ENCODE data around the gene IL1RAPL2.
A peak's percentile ranks its signal among the peaks of the same experiment; 100 is the strongest.
"Not testable (repeated sequence)": the region's sequence is repeated elsewhere in the genome, so short reads cannot be mapped to it uniquely, and the experiment has no call there.

Gene IL1RAPL2

DNA sequence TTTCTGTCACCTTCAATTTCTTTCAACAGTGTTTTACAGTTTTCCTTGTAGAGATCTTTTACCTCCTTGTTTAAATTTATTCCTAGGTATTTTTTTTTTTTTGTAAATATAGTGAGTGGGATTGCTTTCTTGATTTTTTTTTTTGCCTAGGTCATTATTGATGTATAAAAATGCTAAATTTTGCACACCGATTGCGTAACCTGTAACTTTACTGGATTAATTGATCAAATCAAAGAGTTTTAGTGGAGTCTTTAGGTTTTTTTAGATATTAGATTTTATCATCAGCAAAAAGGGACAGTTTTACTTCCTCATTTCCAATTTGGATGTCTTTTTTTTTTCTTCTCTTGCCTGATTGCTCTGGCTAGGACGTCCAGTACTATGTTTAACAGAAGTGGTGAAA lies 613.6 kb downstream of the IL1RAPL2 start:
- DNase-seq (ENCODE audit: low spot score) = no peak

DNA sequence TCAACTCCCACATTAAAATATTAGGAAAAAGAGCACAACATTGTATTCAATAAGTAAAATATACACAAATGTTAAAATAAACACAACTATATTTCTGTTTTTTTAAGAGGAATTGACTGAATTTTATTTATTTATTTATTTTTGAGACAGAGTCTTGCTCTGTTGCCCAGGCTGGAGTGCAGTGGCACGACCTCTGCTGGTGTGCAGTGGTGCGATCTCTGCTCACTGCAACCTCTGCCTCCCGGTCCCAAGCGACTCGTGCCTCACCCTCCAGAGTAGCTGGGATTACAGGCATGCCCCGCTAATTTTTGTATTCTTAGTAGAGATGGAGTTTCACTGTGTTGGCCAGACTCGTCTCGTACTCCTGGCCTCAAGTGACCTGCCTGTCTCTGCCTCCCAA lies 623.1 kb downstream of the IL1RAPL2 start:
- DNase-seq (ENCODE audit: low spot score) = no peak

GRCh38 chrX:105190252-105190853 lies 624.4 kb downstream of the IL1RAPL2 start:
- peak; percentile 25 for DNase-seq (ENCODE audit: low spot score)

DNA sequence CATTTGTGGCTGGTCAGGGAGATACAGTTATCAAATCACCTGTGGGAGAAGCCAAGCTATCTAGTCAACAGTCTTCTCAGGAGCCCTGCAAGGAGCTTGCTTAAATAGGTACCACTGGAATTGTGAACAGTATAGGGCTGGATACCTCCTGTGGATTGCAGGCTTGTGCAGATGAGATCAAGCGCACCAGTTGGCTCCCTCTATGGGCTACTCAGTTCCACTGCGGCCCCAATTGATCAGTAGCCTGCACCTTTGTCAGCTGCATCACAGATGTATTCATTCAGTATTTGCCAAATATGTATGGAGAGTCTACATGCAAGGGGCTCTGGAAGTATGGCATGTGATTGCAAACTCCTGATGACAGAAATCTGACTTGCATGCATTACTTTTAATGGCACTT lies 625.9 kb downstream of the IL1RAPL2 start:
- DNase-seq (ENCODE audit: low spot score) = peak; percentile 2

DNA sequence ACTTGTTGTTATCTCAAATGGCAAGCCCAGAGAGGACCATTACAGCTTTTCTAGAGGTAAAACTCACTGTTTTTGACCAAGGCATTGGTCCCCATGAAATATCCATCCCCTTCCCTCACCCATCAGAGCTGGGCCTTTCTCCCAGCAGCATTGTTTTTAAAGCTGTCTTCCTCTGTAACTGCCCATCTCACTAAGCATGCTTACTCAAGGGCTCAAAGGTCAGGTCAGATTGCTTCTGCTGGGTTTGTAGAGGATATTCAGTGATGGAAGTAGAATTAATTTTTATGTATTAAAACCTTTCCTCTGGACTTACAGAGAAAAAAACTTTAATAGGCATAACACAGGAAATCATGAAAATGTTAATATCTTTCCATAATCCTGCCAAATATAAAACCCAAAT lies 643.4 kb downstream of the IL1RAPL2 start:
- no peak for DNase-seq (ENCODE audit: low spot score)

GRCh38 chrX:105210258-105210657 lies 644.3 kb downstream of the IL1RAPL2 start:
- no peak for DNase-seq (ENCODE audit: low spot score)

GRCh38 chrX:105211066-105211575 lies 645.1 kb downstream of the IL1RAPL2 start:
- no peak for DNase-seq (ENCODE audit: low spot score)

DNA sequence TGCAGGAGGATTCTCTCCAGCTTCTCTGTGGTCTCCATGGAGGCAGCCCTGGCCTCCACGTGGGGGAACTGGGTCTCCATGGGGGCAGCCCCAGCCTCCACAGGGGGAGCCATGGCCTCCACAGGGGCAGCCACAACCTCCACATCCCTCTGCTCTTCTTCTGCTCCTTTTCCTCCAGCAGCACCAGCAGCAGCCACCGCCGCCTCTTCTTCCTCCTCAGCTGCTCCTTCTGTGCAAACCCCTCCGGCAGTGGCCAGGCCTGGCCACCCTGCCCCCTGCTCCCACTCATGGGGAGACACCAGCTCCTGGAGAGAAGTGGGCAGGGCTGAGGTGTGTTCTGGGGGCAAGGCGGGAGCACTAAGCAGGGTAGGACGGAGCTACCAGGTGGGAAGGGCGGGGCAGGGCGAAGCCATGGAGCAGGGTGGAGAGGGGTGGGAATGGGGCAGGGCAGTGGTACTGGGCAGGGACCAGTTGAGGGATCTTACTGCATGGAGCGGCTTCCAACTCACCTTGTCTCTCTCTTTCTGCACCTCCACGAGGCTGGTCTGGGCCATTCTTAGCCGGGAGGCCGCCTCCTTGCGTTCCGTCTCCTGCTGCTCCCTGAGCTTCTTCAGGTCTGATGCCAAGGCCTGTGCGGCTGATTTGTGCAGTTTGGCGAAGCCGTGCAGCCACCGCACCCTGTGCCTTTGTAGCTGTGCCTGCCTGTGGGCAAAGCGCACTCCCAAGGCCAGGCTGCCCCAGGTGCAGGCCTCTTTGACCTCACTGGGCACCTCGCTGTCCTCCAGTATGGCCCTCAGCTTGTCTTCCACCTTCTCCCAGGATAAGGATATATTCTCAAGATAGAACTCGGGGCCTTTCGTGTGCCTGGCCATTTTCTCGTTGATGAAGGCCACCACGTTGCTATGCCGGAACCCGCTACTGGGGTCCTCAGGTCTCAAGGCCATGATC lies 653.7 kb downstream of the IL1RAPL2 start:
- no peak for DNase-seq (ENCODE audit: low spot score)

DNA sequence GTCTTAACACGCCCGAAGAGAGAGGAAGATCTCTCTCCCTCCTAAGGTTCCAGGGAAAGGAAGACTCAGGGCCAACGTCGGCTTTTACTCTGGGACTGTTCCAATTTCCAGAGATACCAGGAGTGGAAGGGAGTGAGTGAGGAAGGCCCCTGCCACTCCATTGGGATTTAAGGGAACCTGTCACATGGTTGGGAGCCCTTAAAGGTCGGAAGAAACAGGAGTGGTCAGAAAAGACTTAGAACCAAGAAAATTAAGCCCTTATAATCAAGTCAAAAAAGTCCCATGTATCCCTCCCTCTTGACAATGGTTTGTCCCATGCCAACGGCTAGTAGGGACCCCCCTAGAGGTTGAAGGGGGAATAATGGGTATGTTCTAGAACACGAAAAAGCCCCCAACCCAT lies 654.6 kb downstream of the IL1RAPL2 start, which contains the start of gene TEX13A:
Gene TEX13A, minus strand, starts transcription at position 59 of the 400 bp plus-strand sequence. CDS start 297 bp downstream, outside the sequence.
- DNase-seq (ENCODE audit: low spot score) = no peak

DNA sequence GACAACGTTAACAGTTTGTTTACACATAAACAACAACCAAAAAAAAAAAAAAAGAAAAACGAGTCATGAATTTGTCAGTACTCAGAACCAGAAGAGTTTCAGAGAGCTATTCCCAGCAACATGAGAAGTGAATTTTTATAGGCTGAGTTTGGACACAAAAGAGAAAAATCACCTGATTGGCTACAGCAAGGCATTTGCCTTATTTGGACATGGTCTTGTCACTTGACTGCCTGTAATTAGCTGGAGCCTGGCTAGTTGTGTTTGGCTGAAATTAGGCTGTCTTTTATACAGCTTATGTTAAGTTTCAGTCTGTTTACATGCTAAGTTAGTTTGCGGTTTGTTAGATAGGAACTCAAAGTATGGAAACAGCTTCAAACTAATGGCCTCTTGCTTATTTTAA lies 655.4 kb downstream of the IL1RAPL2 start:
- no peak for DNase-seq (ENCODE audit: low spot score)

- no peak for DNase-seq (ENCODE audit: low spot score)
These were observed 660.5 kb downstream of the IL1RAPL2 start for GRCh38 chrX:105226499-105226898.

- DNase-seq (ENCODE audit: low spot score) = no peak
These were observed 662.6 kb downstream of the IL1RAPL2 start for GRCh38 chrX:105228602-105229001.

- no peak for DNase-seq (ENCODE audit: low spot score)
These were observed 663.1 kb downstream of the IL1RAPL2 start for GRCh38 chrX:105229146-105229545.

- not testable (repeated sequence) for DNase-seq (ENCODE audit: low spot score)
These were observed 671.4 kb downstream of the IL1RAPL2 start for GRCh38 chrX:105237407-105237806.

- DNase-seq (ENCODE audit: low spot score) = no peak
These were observed 675.1 kb downstream of the IL1RAPL2 start for GRCh38 chrX:105241056-105241455.

GRCh38 chrX:105260291-105261043 lies 694.5 kb downstream of the IL1RAPL2 start:
- no peak for DNase-seq (ENCODE audit: low spot score)

DNA sequence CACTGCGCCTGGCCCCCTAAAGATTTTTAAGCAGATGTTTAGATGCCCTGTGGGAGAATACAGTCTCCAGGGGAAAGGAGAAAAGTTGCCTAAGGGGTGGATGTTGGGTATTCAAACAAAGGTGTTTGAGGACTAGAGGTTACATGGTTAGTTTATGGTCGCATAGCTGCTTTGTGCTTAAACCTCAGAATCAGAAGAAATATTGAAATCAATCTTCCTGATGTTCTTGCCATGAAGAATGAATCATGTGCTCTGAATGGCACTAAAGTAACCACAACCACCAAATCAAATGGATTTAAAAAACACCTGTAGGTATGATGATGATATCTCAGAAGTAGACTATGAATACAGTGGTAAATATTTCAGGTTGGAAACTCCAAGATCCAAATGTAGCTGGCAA lies 697.2 kb downstream of the IL1RAPL2 start:
- DNase-seq (ENCODE audit: low spot score) = no peak

DNA sequence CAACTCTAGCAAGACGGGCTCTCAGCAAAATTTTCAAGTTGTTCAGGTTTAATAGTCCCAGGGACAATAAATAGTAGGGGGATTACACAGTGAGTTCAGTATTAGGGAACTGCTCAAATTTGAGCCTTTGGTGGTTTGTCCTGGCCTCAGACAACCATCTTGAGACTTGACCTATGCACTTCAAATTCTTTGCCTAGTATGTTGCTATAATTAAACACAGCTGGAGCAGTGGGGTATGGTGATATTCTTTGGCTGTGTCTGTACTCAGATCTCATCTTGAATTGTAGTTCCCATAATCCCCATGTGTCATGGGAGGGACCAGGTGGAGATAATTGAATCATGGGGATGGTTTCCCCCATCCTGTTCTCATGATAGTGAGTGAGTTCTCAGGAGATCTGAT lies 697.8 kb downstream of the IL1RAPL2 start:
- no peak for DNase-seq (ENCODE audit: low spot score)

DNA sequence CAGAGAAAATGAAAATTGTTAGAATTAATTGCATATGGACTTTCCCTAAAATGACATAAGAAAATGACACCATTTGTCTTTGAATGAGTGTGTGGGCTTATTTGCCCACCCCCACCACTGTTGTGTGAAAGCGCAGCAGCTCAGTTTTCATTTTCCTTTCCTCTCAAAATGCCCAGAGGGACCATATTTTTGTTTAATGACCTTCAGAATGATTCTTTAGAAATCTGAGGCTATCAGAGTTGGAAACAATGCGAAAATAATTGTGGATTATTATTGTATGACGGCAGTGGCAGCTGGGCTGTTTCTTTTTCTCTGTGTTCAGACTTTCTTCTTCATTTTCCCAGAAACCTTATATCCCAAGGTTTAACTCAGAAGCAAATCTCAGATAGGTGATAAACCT lies 699.1 kb downstream of the IL1RAPL2 start:
- DNase-seq (ENCODE audit: low spot score) = no peak

GRCh38 chrX:105266456-105266855 lies 700.5 kb downstream of the IL1RAPL2 start:
- no peak for DNase-seq (ENCODE audit: low spot score)

DNA sequence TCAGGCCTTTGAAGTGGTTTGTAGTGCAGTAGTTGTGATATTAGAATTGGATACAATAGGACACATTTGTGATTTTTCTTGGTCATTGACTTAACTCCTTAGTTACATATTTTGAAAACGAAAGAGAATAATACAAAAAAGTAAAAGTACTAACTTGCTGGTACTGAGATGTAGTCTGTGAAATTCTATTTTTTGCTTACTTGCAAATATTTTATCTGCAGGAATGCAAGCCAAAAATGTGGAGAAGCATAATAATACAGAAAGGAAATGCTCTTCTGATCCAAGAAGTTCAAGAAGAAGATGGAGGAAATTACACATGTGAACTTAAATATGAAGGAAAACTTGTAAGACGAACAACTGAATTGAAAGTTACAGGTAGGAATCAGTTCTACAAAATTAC lies 701.2 kb downstream of the IL1RAPL2 start:
- DNase-seq (ENCODE audit: low spot score) = no peak

DNA sequence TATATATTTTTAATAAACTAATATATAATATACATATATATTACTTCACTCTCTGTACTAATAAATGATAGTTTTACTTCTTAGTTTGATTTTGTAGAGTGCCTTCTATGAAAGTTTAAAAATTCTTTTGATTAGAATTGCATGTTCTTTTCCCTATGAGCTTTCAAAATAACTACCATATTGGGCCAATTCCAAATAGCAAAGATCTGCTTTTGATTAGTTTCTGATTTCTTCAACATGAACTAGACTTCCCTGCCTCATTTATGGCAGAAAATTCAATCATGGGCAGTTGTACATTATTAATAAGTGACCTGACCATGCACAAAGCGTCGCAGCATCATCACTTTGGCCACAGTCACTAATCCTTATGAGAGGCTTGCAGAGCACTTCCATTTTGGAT lies 703.4 kb downstream of the IL1RAPL2 start:
- no peak for DNase-seq (ENCODE audit: low spot score)
